Measurements from ENCODE around the gene STN1.

DNA sequence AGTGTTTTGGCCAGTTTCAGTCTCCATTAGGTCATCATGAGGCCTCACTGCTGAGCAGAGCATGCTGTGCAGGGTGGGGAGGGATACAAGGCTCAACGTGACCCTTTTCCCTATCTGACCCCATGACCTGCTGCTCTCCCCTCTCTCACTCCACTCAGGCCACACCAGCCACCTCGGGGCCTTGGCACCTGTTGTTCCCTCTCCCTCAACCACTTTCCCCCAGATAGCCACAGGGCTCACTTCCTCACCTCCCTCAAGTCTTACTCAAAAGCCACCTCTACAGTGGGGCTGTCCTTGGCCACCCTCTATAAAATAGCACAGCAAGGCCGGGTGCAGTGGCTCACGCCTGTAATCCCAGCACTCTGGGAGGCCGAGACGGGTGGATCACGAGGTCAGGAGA is 76.5 kb downstream of the STN1 start:
- TF ChIP-seq, protein P1, sequence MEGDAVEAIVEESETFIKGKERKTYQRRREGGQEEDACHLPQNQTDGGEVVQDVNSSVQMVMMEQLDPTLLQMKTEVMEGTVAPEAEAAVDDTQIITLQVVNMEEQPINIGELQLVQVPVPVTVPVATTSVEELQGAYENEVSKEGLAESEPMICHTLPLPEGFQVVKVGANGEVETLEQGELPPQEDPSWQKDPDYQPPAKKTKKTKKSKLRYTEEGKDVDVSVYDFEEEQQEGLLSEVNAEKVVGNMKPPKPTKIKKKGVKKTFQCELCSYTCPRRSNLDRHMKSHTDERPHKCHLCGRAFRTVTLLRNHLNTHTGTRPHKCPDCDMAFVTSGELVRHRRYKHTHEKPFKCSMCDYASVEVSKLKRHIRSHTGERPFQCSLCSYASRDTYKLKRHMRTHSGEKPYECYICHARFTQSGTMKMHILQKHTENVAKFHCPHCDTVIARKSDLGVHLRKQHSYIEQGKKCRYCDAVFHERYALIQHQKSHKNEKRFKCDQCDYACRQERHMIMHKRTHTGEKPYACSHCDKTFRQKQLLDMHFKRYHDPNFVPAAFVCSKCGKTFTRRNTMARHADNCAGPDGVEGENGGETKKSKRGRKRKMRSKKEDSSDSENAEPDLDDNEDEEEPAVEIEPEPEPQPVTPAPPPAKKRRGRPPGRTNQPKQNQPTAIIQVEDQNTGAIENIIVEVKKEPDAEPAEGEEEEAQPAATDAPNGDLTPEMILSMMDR (IDR thresholded peaks at IDR 0.05) = no peak
- TF ChIP-seq POLR2A (IDR thresholded peaks at IDR 0.05) = no peak

All from testis (tissue), 2 donors.